GM08714 (cell line): Measurements from ENCODE around the gene OTUD1.

Experiments
- H3K4me3 ChIP-seq: fragments of 200-500 bp; sonication (Bioruptor generic); 2 replicates; pipeline ENCODE4 v1.5.1; 2014; ENCODE audit warnings: mild to moderate bottlenecking, low read length, inconsistent platforms
- ZNF274 ChIP-seq: IDR thresholded peaks from 2 replicates; pipeline ENCODE4 v1.6.1; 2012; ENCODE audit warnings: mild to moderate bottlenecking, low read depth, low read length

OTUD1 gene

GRCh38 chr10:23472181-23472580 is 33.3 kb downstream of the OTUD1 start:
- TF ChIP-seq ZNF274: no peak
- no peak overlapping the region for H3K4me3 ChIP-seq

- no peak for TF ChIP-seq ZNF274
- H3K4me3 ChIP-seq: no peak overlapping the region
These were observed 35.2 kb downstream of the OTUD1 start for GRCh38 chr10:23474081-23474480.

GRCh38 chr10:23474626-23475025 is 35.8 kb downstream of the OTUD1 start:
- no peak for TF ChIP-seq ZNF274
- no peak overlapping the region for H3K4me3 ChIP-seq

- TF ChIP-seq ZNF274: no peak
- H3K4me3 ChIP-seq: no peak overlapping the region
These were observed 39.7 kb downstream of the OTUD1 start for GRCh38 chr10:23478570-23478969.

GRCh38 chr10:23479798-23480473 is 41.1 kb downstream of the OTUD1 start:
- TF ChIP-seq ZNF274: no peak
- H3K4me3 ChIP-seq: no peak overlapping the region

- no peak for TF ChIP-seq ZNF274
- no peak overlapping the region for H3K4me3 ChIP-seq
These were observed 42.6 kb downstream of the OTUD1 start for GRCh38 chr10:23481363-23481961.

- no peak for TF ChIP-seq ZNF274
- no peak overlapping the region for H3K4me3 ChIP-seq
These were observed 51.2 kb downstream of the OTUD1 start for GRCh38 chr10:23490115-23490514.
